NCI-H146 (cell line): ENCODE data around the gene SLC32A1.

Source experiments
- DNase-seq: peaks from one replicate; lab custom pipeline; 2025; lab: John Stamatoyannopoulos, UW

Gene SLC32A1

GRCh38 chr20:38755324-38755910 lies 31.1 kb downstream of the SLC32A1 start:
- no peak for DNase-seq

GRCh38 chr20:38757145-38757775 lies 33.0 kb downstream of the SLC32A1 start:
- no peak for DNase-seq

GRCh38 chr20:38759106-38759505 lies 34.8 kb downstream of the SLC32A1 start:
- DNase-seq: no peak

- no peak for DNase-seq
These were observed 36.7 kb downstream of the SLC32A1 start for GRCh38 chr20:38760978-38761377.

GRCh38 chr20:38762174-38762573 lies 37.9 kb downstream of the SLC32A1 start:
- no peak for DNase-seq

- no peak for DNase-seq
These were observed 39.3 kb downstream of the SLC32A1 start for GRCh38 chr20:38763616-38764015.

- DNase-seq: no peak
These were observed 40.5 kb downstream of the SLC32A1 start for GRCh38 chr20:38764567-38765318.

GRCh38 chr20:38766071-38766470 lies 41.8 kb downstream of the SLC32A1 start:
- no peak for DNase-seq

GRCh38 chr20:38769376-38770295 lies 45.4 kb downstream of the SLC32A1 start:
- no peak for DNase-seq

GRCh38 chr20:38770546-38770945 lies 46.3 kb downstream of the SLC32A1 start:
- no peak for DNase-seq

GRCh38 chr20:38770970-38771369 lies 46.7 kb downstream of the SLC32A1 start:
- DNase-seq: no peak

GRCh38 chr20:38771621-38772020 lies 47.3 kb downstream of the SLC32A1 start:
- DNase-seq: no peak

GRCh38 chr20:38774167-38774566 lies 49.9 kb downstream of the SLC32A1 start:
- DNase-seq: no peak

GRCh38 chr20:38776363-38776762 lies 52.1 kb downstream of the SLC32A1 start:
- no peak for DNase-seq
